Measurements from ENCODE around the gene PRRG3. TPM values are rescaled to one million over a fixed set of nuclear protein-coding genes. Genes with fewer than 3 reads are reported as not detected.

The PRRG3 gene
- total RNA-seq, 1 donor, result 0.45 TPM

- TF ChIP-seq CTCF (IDR thresholded peaks at IDR 0.05; ENCODE audit: insufficient read depth, low read length), result no peak
- H3K4me3 ChIP-seq (ENCODE audit: low read depth, low read length), result no peak overlapping the region
- DNase-seq (ENCODE audit: low read depth), result no peak
These were observed 42.2 kb downstream of the PRRG3 start for GRCh38 chrX:151737494-151737893.

- no peak for DNase-seq (ENCODE audit: low read depth)
- TF ChIP-seq CTCF (IDR thresholded peaks at IDR 0.05; ENCODE audit: insufficient read depth, low read length), result no peak
- H3K4me3 ChIP-seq (ENCODE audit: low read depth, low read length), result no peak overlapping the region
These were observed 43.5 kb downstream of the PRRG3 start for GRCh38 chrX:151738751-151739150.

GRCh38 chrX:151741606-151742005 lies 46.3 kb downstream of the PRRG3 start:
- DNase-seq (ENCODE audit: low read depth), result no peak
- no peak overlapping the region for H3K4me3 ChIP-seq (ENCODE audit: low read depth, low read length)
- TF ChIP-seq CTCF (IDR thresholded peaks at IDR 0.05; ENCODE audit: insufficient read depth, low read length), result no peak

GRCh38 chrX:151742311-151742710 lies 47.1 kb downstream of the PRRG3 start:
- DNase-seq (ENCODE audit: low read depth), result no peak
- TF ChIP-seq CTCF (IDR thresholded peaks at IDR 0.05; ENCODE audit: insufficient read depth, low read length), result no peak
- no peak overlapping the region for H3K4me3 ChIP-seq (ENCODE audit: low read depth, low read length)

GRCh38 chrX:151743651-151744470 lies 48.6 kb downstream of the PRRG3 start:
- no peak for DNase-seq (ENCODE audit: low read depth)
- no peak for TF ChIP-seq CTCF (IDR thresholded peaks at IDR 0.05; ENCODE audit: insufficient read depth, low read length)
- no peak overlapping the region for H3K4me3 ChIP-seq (ENCODE audit: low read depth, low read length)

GRCh38 chrX:151745651-151746050 lies 50.4 kb downstream of the PRRG3 start:
- DNase-seq (ENCODE audit: low read depth), result no peak
- no peak overlapping the region for H3K4me3 ChIP-seq (ENCODE audit: low read depth, low read length)
- no peak for TF ChIP-seq CTCF (IDR thresholded peaks at IDR 0.05; ENCODE audit: insufficient read depth, low read length)

GRCh38 chrX:151746502-151746901 lies 51.2 kb downstream of the PRRG3 start:
- TF ChIP-seq CTCF (IDR thresholded peaks at IDR 0.05; ENCODE audit: insufficient read depth, low read length), result no peak
- H3K4me3 ChIP-seq (ENCODE audit: low read depth, low read length), result no peak overlapping the region
- no peak for DNase-seq (ENCODE audit: low read depth)

All from fibroblast of the aortic adventitia (primary cell).